NCI-H524 treated with DMSO at 0.1 percent for 48 hours (cell line): Measurements from ENCODE around the gene SNTB2.
A peak's percentile ranks its signal among the peaks of the same experiment; 100 is the strongest.
"Not testable (repeated sequence)": the region's sequence is repeated elsewhere in the genome, so short reads cannot be mapped to it uniquely, and the experiment has no call there.

Source experiments
- DNase-seq: peaks from one replicate; lab custom pipeline; 2025; lab: John Stamatoyannopoulos, UW

SNTB2 gene

DNA sequence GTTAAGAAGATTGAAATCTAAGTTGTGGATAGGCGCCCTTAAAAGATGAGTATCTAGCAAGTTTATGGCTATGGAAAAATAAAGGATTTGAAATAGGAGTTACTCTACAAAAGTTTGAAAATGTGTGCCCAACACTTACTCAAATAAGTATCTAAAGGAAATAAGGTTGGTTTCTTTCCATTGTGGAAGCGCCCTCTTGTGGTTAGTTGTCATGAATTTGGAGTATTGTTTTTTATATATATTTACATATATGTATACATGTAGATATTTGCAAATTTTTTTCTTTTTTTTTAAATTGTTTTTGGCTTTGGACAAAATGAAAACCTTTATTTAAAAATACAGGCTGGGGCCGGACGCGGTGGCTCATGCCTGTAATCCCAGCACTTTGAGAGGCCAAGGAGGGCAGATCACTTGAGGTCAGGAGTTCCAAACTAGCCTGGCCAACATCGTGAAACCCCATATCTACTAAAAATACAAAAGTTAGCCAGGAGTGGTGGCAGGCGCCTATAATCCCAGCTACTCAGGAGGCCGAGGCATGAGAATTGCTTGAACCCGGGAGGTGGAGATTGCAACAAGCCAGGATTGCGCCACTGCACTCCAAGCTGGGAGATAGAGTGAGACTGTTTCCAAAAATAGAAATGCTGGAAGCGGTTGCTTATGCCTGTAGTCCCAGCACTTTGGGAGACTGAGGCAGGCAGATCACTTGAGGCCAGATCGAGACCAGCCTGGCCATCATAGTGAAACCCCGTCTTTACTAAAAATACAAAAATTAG is 100.2 kb downstream of the SNTB2 start:
- DNase-seq: no peak

DNA sequence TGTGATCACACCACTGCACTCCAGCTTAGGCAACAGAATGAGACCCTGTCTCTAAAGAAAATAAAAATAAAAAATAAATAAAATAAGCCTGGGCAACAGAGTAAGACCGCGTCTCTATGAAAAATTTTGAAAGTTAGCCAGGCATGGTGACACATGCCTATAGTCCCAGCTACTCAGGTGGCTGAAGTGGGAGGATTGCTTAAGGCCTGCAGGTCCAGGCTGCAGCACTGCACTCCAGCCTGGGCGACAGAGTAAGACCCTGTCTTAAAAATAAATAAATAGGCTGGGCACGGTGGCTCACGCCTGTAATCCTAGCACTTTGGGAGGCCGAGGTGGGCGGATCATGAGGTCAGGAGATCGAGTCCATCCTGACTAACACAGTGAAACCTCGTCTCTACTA is 104.7 kb downstream of the SNTB2 start:
- DNase-seq: not testable (repeated sequence)

DNA sequence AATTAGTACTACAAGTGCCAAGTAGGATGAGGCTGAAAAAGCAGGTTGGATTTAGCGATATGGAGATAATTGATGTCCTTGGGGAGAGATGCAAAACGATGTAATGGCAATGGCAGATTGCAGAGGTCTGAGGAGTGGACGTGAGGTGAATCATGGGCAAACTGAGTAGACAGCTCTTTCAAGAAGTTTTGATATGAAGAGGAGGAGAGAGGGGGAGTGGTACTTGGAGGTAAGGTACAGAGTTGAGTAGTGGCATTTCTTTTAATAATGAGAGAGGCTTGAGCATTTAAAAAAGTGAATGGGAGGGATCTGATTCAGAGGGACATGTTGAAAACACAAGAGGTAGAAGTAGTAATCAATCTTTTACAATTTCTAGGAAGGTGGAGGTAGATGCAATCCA is 106.4 kb downstream of the SNTB2 start:
- no peak for DNase-seq

DNA sequence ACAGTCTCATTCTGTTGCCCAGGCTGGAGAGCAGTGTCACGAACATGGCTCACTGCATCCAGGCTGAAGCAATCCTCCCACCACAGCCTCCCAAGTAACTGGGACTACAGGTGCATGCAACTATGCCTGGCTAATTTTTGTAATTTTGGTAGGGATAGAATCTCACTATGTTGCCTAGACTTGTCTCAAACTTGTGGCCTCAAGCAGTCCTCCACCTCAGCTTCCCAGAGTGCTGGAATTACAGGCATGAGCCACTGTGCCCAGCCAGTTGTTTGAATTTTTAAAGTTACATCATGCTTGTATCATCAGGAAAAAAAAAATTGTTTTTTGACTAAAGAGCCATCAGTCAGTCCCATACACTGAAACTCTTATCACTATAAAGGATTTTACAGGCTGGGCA is 107.1 kb downstream of the SNTB2 start:
- DNase-seq: no peak

DNA sequence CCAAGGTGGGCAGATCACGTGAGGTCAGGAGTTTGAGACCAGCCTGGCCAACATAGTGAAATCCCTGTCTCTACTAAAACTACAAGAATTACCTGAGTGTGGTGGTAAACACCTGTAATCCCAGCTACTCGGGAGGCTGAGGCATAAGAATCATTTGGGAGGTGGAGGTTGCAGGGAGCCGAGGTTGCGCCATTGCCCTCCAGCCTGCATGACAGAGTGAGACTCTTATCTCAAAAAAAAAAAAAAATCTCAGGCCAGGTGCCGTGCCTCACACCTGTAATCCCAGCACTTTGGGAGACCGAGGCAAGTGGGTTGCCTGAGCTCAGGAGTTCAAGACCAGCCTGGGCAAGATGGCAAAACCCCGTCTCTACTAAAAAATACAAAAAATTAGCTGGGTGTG is 109.8 kb downstream of the SNTB2 start:
- DNase-seq: not testable (repeated sequence)

DNA sequence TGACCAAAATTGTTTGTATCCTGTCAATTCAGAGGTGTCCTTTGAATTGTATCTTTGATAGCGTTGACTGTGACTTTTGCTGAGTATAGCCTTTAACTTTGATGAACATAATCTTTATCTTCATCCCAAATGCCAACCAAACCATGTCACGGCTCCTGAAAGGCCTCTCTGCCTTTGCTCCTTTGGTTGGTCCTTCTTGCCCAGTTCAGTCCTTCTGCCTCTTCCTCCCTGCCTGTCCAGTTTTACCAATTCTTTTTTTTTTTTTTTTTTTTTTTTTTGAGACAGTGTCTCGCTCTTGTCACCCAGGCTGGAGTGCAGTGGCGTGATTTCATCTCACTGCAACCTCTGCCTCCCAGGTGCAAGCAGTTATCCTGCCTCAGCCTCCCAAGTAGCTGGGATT is 111.3 kb downstream of the SNTB2 start:
- DNase-seq: no peak

DNA sequence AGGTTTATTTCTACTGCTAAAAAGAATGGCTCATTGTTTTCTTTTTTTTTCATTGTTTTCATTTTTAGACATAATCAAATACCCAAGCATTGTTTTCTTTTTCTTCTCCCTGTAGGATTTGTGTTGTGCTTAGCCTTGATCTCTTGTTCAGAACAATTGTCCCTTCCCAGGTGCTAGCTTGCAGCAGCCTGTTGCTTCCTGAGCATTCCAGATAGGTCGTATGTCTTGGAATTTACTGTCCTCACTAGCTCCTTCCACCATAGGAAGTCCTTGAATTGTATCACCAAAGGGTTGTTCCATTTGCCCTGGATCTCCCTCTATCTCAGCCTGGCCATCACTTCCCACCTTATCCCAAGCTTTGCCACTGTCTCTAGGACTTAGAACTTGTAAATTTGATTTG is 114.2 kb downstream of the SNTB2 start:
- DNase-seq: no peak

DNA sequence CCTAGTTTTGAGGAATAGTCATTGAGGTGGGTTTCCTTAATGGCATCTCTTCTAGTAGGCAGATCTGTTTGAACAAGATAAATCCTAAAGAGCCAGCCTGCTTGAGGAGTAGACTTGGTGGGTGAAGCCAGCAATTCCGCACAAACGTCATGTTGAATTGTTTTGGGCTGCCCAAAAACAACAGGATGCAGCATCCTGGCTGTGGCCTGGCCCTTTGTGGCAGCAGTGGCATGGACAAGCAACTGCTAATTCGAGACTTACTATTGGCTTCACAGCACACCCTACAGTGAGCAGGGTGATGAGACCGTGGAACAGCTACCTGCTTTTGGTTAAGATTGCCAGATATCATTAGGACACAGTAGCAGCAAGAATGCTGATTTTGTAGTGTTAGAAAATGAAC is 114.9 kb downstream of the SNTB2 start:
- no peak for DNase-seq

DNA sequence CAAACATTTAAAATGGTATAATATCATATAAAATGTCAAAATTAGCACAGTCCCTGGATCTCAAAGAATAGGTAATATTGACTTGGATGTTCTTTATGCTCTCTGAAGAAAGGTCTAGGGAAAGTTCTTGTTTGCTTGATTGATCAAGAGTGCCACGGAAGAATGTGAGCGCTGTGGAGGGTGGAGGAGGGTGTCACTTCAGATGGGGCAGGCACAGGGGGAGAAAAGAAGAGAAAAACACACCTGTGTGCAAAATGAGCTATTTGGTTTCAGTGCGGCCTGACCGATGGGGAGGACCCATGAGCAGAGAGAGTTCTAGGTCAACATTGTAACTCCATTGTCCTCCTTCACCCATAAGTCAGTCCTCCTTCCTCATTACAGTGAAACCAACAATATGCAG is 115.3 kb downstream of the SNTB2 start:
- no peak for DNase-seq

DNA sequence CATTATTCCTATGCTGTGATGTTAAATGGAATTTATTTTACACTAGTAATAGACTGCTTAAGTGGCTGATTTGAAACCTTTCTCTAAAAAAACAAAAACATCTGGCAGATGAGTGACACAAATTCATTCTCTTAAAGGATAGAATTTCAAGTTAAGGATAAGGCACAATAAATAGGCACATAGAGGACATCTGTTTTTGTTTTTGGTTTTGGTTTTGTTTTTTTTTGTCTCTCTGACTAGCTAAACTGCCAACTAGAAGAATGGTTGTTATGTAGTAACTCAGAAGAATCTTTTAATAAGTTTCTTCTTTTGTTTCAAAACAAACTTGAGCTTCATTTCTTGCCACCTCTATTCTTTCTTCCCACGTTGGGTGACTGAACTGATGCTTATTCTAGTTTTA is 119.1 kb downstream of the SNTB2 start:
- no peak for DNase-seq

DNA sequence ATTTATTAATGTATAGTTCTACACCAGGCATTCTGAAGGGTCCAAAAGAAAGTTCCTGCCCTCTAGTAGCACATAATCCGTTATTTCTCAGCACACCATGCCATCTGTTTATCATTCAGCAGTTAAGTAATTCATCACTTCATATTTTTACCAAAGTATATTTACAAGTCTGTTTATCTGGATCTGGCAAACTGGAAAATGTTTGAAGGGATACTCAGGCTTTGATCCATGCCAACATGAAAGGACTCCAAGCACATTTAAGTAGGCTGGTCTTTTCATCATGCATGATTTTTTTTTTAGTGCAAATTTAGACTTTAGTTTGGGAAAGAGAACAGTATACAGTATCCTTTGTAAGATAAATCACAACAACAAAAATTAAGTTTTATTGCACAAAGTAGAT is 120.1 kb downstream of the SNTB2 start:
- DNase-seq: no peak

DNA sequence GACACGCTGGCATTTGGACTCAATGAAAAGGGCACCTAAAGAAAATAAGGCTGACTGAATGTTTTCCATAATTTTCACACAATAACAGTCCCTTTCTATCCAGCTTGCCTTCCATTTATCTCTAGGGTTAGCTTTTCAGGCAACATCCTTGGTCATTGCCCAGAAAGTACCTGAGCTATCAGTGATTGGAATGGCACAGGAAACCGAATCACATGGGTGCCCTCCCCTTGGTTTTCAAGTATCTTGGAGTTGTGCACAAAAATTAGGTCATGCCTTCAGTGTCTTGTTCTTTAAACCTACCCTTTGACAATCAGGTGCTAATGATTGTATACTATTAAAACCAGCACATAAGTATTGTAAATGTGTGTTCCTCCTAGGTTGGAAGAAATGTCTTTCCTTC is 120.9 kb downstream of the SNTB2 start:
- DNase-seq: no peak

DNA sequence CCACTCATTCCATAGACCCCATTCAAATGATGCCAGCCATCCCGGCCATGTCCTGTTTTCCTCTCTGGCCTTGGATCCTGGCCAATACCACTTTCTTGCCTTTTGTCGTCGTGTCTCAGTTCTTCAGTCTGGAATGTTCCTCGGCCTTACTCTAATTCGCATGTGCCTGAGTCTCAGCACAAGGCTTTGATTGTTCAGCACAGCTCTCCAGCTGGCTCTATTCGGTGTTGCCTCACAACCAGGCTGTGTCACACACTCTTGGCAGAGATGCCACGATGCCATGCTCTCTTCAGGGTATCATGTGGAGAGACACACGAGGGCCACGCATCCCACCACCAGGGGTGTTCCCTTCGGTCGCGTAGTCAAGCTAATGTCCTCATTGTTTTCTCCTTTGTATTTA is 122.4 kb downstream of the SNTB2 start:
- no peak for DNase-seq

DNA sequence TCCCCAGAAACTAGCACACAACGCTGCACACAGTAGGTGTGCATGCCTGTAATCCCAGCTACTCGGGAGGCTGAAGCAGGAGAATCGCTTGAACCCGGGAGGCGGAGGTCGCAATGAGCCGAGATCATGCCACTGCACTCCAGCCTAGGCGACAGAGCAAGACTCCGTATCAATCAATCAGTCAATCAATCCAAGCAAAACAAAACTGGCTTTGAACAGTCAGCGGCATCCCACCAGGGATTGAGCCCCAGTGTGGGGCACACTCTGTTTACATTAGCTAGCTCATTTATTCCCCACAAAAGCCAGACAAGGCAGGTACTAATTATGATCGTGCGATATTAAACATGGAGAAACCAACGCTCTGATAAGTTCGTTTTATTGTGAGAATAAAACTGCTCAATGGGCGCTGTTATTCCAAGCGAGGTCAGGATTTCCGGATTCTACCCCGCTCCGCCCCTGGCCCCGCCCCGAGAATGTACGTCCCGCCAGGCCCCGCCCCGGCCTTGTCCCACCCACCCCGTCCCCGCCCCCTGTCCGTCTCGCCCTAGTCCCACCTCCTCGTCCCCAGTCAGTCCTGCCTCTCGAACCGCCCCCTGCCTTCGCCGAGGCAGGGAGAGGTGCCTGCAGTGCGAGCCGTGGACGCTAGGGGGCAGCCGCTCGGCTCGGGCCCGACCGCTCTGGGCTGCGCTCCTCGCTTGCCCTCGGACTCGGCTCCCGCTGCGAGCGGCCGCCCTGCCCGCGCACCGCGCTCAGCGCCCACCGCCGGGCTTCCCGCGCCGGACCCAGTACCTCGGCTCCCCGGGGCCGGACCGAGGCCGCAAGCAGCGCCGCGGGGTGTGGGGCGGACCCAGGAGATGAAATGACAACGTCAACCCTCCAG is 123.9 kb downstream of the SNTB2 start, which contains the start of gene VPS4A:
Gene VPS4A, plus strand, starts transcription at position 698 of the 880 bp plus-strand sequence. Its CDS starts 162 bp downstream, at position 860.
- DNase-seq: peak; percentile 45

DNA sequence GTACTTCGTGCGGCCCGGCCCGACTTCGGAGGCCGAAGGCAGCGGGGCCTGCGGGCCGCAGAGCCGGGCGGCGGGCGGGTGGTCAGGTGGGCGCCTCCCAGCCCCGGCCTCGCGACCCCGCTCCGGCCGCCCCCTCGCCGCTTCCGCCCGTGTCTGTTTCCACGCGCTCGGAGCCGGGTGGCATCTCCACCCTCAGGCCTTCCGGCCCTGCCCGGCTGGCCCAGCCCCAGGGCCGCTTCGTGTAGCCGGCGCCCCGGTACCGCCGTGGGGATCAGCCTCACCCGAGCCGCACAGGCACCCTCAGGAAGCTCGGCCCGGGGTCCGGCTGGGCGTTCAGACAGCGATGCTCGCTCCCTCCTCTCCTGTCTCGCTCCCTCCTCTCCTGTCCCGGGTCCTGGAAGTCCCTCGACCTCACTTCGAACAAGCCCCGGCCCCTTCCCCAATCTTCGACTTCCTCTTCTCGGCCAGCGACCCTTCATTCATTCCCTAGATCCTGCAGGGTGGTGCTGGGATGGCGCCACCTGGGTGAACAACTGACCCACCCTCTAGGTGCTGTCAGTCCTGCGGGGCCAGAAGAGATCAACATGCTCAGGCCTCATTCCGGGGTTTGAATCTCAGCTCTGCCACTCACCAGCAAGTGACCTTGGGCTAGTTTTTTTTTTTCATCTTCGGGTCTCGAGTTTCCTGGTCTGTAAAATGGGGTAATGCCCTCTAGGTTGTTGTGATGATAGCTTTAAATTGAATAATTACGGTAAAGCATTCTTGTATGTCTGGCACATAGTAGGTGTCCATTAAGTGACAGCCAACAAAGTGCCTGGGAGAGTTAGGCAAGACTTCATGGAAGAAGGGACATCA is 124.8 kb downstream of the SNTB2 start:
- no peak for DNase-seq

DNA sequence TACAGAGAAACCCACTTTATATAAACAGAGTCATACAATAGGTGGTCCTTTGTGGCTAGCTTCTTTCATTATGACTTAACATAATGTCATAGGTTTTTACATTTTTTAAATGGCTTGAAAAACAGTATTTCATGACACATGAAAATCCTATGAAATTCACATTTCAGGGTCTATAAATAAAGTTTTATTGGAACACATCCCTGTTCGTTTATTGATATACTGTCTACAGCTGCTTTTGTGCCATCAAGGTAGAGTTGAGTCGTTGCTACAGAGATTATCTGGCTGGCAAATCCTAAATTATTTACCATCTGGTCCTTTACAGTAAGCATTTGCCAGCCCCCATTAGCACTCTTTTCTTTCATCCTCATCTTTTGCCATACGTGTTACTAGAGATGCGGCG is 126.5 kb downstream of the SNTB2 start:
- no peak for DNase-seq

DNA sequence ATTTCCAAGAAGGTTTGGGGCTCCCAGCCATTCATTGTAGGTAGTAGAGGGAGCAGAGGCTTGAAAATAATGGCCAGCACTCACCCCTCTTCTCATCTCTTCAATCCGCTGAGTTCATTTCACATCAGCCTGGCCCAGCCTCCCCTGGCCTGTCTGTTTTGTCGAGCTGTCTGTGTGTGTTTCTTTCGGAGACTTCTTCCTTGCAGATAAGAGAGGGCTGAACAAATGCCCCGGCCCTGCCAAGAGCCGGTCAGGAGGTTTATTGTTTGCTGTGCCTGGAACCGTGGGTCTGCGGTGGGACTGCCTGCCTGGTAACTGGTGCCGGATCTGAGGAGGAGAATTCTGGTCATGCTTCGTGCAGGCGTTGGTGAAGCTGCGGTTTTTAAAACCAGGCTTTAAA is 127.6 kb downstream of the SNTB2 start:
- no peak for DNase-seq

DNA sequence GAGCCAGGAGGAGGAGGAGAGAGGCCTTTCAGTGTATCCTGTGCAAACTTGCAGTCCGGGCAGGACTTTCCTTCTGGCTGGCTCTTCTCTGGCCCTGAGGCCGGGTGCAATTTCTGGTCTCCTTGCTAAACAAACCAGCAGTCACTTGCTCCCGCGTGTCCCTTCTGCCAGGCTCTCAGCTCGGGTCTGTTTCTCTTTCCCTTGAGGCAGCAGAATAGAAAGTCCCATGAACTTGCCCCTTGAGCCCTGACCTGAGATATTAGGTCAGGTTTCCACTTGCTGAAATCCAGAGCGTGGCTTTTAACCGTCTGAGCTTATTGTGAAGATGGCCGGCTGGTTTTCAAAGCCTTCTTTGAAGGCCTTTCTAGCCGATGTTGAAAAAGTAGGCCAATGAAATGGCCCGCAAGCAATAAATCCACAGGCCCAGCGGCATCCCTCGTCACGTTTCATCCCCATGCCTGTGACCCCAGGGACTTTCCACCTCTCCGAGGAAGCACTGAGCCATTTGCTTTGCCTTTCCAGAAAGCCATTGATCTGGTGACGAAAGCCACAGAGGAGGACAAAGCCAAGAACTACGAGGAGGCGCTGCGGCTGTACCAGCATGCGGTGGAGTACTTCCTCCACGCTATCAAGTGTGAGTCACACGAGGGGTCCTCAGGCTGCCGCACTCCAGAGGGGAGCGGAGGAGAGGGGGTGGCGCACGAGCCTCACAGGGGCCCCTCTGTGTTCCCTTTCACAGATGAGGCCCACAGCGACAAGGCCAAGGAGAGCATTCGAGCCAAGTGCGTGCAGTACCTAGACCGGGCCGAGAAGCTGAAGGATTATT is 128.7 kb downstream of the SNTB2 start:
- DNase-seq: no peak

DNA sequence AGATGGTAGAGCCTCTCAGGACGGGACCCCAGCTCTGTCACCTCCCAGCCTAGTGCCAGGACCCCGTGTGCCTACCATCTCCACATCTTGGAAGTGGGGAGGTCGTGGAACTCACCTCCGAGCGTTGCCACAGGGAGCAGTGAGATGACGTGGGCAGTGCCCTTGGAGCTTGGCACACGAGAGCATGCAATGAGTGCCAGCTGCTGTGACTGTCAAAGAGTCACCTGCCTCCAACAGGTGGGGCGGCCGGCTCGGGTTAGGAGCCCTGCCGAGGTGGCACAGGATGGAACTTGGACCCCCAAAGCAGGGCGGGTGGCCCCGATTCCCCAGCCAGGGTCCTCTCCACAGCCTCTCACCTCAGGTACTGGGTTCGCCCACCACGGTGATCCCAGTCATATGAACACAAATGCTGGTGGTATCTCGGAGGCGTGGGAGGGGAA is 129.7 kb downstream of the SNTB2 start:
- DNase-seq: no peak

DNA sequence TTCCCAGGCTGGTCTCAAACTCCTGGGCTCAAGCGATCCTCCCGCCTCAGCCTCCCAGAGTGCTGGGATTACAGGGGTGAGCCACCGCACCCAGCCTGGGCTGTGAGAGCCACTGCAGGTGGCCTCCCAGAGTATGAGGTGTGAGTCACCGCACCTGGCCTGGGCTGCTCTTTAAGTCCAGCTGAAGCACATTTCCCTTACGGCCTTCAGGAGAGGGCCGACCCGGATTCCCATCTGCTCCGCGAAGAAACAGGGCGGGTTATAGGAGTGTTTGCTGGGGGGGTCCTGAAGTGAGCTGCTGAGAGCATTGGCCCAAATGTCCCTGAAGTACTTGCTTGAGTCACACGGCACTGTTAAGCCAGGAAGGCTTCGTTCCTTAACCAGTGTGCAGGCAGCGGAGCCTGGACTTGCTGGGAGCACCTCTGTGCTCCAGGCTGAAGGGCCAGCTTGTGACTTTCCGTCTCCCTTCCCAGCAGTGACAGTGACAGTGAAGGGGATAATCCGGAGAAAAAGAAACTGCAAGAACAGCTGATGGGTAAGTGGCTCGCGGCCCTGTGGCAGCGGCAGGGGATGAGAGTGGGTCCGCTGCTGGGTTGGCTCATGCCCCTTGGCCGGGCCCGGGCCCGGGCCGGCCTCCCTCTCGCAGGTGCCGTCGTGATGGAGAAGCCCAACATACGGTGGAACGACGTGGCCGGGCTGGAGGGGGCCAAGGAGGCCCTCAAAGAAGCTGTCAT is 131.4 kb downstream of the SNTB2 start:
- no peak for DNase-seq

DNA sequence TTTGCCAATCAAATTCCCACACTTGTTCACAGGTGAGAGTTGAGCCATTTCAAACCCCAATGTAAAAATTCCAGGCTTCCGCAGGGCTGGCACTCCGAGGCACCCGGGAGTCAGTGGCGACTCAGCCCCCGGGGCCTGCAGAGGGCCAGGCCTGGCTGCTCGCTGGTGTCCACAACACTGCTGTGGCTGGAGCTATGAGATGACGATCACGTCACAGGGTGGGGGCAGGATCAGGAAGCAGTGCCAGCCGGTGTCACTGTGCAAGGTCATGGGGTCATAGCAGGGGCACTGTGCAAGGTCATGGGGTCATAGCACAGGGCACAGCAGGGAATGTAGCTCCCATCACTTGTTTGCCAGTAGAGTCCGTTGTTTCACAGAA is 131.9 kb downstream of the SNTB2 start:
- DNase-seq: no peak
